ENCODE measurements around the gene RHOU. TPM values are rescaled to one million over a fixed set of nuclear protein-coding genes. Genes with fewer than 3 reads are reported as not detected.

RHOU gene
- total RNA-seq, 3 donors from 2014 or later (not counting 1 experiment from before 2014, with no cell fraction given) = 0.33 to 1.6 (median 0.82) TPM

- intact Hi-C loops (cut with micrococcal nuclease) = loop anchor here (10.0 kb wide), 1 partner anchor 64 kb away; no protein-coding TSS in a partner anchor
- no peak for ATAC-seq
These were observed 25.7 kb downstream of the RHOU start for GRCh38 chr1:228760979-228761378.

GRCh38 chr1:228763561-228763960 is 28.3 kb downstream of the RHOU start:
- 95% methylated on average over 3 of the region's 3 CpGs for WGBS (ENCODE audit: insufficient coverage)
- Histone ChIP-seq H3K27ac (ENCODE audit: low read length) (no peak overlapping the region), H3K27me3 (ENCODE audit: control insufficient read depth, insufficient read depth, low read length) (no peaks in the 10 kb centered on the region), H3K9me3 (ENCODE audit: control insufficient read depth, insufficient read depth, low read length) (no peaks in the 10 kb centered on the region), H3K36me3 (ENCODE audit: control insufficient read depth, insufficient read depth, low read length) (no peaks in the 10 kb centered on the region), H3K4me1 (ENCODE audit: control insufficient read depth, insufficient read depth, low read length) (peaks cover 21% of the 10 kb centered on the region), H3K4me3 (ENCODE audit: low read length) (no peak overlapping the region)
- no peaks in the 10 kb centered on the region for H3K9me3 Mint-ChIP-seq
- H3K4me3 Mint-ChIP-seq = no peak overlapping the region
- H3K27me3 Mint-ChIP-seq (ENCODE audit: low read depth in 2 of 2) = peaks cover 12 to 14% of the 10 kb centered on the region in 2 donors
- H3K36me3 Mint-ChIP-seq = no peaks in the 10 kb centered on the region
- peaks cover 26% of the 10 kb centered on the region in 2 donors for H3K4me1 Mint-ChIP-seq
- intact Hi-C loops (cut with micrococcal nuclease) = loop anchor here (10.0 kb wide), 1 partner anchor 61 kb away; no protein-coding TSS in a partner anchor
- DNase-seq (no peak), ATAC-seq (no peak)
- H3K27ac Mint-ChIP-seq = no peak overlapping the region
- TF ChIP-seq, protein P1, sequence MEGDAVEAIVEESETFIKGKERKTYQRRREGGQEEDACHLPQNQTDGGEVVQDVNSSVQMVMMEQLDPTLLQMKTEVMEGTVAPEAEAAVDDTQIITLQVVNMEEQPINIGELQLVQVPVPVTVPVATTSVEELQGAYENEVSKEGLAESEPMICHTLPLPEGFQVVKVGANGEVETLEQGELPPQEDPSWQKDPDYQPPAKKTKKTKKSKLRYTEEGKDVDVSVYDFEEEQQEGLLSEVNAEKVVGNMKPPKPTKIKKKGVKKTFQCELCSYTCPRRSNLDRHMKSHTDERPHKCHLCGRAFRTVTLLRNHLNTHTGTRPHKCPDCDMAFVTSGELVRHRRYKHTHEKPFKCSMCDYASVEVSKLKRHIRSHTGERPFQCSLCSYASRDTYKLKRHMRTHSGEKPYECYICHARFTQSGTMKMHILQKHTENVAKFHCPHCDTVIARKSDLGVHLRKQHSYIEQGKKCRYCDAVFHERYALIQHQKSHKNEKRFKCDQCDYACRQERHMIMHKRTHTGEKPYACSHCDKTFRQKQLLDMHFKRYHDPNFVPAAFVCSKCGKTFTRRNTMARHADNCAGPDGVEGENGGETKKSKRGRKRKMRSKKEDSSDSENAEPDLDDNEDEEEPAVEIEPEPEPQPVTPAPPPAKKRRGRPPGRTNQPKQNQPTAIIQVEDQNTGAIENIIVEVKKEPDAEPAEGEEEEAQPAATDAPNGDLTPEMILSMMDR (IDR thresholded peaks at IDR 0.05) = no peak

More at GRCh38 chr1:228760979-228761378, 25.7 kb downstream of the RHOU start:
- Histone ChIP-seq H3K4me1 (ENCODE audit: control insufficient read depth, insufficient read depth, low read length) (peaks cover 15% of the 10 kb centered on the region), H3K27me3 (ENCODE audit: control insufficient read depth, insufficient read depth, low read length) (peaks cover under 1% of the 10 kb centered on the region), H3K27ac (ENCODE audit: low read length) (no peak overlapping the region), H3K4me3 (ENCODE audit: low read length) (no peak overlapping the region), H3K36me3 (ENCODE audit: control insufficient read depth, insufficient read depth, low read length) (no peaks in the 10 kb centered on the region), H3K9me3 (ENCODE audit: control insufficient read depth, insufficient read depth, low read length) (no peaks in the 10 kb centered on the region)
- H3K27ac Mint-ChIP-seq = no peak overlapping the region
- no peak overlapping the region for H3K4me3 Mint-ChIP-seq
- no peaks in the 10 kb centered on the region for H3K9me3 Mint-ChIP-seq
- H3K27me3 Mint-ChIP-seq (ENCODE audit: low read depth in 2 of 2) = peaks cover 15 to 23% of the 10 kb centered on the region in 2 donors
- no peaks in the 10 kb centered on the region for H3K36me3 Mint-ChIP-seq
- TF ChIP-seq, protein P1 (IDR thresholded peaks at IDR 0.05) = no peak
- 99% methylated on average over 9 of the region's 9 CpGs for WGBS (ENCODE audit: insufficient coverage)
- H3K4me1 Mint-ChIP-seq = peaks cover 12 to 21% of the 10 kb centered on the region in 2 donors
- no peak for DNase-seq

DNA sequence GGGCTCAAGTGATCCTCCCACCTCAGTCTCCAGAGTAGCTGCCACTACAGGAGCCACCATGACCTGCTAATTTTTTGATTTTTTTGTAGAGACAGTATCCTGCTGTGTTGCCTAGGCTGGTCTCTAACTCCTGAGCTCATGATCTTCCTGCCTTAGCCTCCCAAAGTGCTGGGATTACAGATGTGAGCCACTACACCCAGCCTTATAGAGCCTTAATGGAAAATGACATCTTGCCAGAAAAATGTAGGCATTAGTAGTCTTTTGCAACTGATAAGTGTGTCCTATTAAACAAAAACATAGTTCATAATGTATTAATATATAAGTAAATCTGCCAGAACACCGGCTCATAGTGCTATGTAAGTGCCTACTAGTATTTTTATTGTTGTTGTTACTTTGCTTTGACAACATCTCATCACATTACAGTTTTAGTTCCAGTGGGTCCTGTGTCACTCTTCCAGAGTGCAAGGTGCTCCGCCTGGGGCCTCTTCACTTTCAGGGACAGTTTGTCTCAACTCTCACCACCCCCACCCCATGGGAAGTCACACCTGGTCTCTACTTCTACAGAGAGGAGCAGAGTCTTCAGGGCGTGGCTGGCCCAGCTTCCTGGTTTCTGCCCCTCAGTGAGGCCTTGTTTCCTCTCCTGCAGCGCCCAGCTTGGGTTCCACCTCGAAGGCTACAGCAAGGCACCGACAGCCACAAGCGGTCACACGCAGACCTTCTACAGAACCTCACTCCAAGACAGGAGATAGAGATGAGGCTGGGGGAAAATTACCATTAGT is 30.1 kb downstream of the RHOU start:
- Histone ChIP-seq H3K27me3 (ENCODE audit: control insufficient read depth, insufficient read depth, low read length) (no peaks in the 10 kb centered on the region), H3K9me3 (ENCODE audit: control insufficient read depth, insufficient read depth, low read length) (no peaks in the 10 kb centered on the region), H3K4me1 (ENCODE audit: control insufficient read depth, insufficient read depth, low read length) (peaks cover 21% of the 10 kb centered on the region), H3K36me3 (ENCODE audit: control insufficient read depth, insufficient read depth, low read length) (no peaks in the 10 kb centered on the region), H3K4me3 (ENCODE audit: low read length) (no peak overlapping the region), H3K27ac (ENCODE audit: low read length) (peak overlapping the region; percentile 17)
- DNase-seq (peak in 1 of 2 donors; percentile 62), ATAC-seq (peak; percentile 49 to 69 (median 66))
- Mint-ChIP-seq H3K27me3 (ENCODE audit: low read depth in 2 of 2) (peaks cover 7 to 8% of the 10 kb centered on the region in 2 donors), H3K9me3 (no peaks in the 10 kb centered on the region), H3K4me3 (peak overlapping the region; percentile 47), H3K4me1 (peaks cover 26% of the 10 kb centered on the region in 2 donors), H3K27ac (peak overlapping the region; percentile 78 to 81), H3K36me3 (no peaks in the 10 kb centered on the region)
- TF ChIP-seq, protein P1 (IDR thresholded peaks at IDR 0.05) = no peak
- intact Hi-C loops (cut with micrococcal nuclease) = loop anchor here (10.0 kb wide), 1 partner anchor 59 kb away; no protein-coding TSS in a partner anchor
- 26% methylated on average over 4 of the region's 8 CpGs for WGBS (ENCODE audit: insufficient coverage)
